PC-3 (cell line): ENCODE measurements around the gene KCNQ1. TPM values are rescaled to one million over a fixed set of nuclear protein-coding genes. Genes with fewer than 3 reads are reported as not detected.

Source experiments
- ATAC-seq: fragments of 200-7000 bp; cut with Tn5 transposase; 2 replicates; pipeline ENCODE4 v1.9.1; 2020; ENCODE audit warnings: mild to moderate bottlenecking, moderate library complexity
- BruUV-seq: library from RNA; stranded (reverse); fragments of 400-500 nt; replicated peaks from 2 replicates; lab custom pipeline; 2021; lab: Mats Ljungman, UMichigan
- CTCF ChIA-PET: fragments of 300-600 bp; sonication (Branson Sonifier 250); formaldehyde crosslinking; loops from one replicate; lab custom pipeline; 2022; ENCODE audit warnings: antibody characterized with exemption; lab: Charles Lee
- POLR2A ChIA-PET: fragments of 300-600 bp; sonication (Branson Sonifier 250); formaldehyde crosslinking; loops from one replicate; lab custom pipeline; 2022; ENCODE audit warnings: antibody characterized with exemption; ENCODE audit not compliant: unreplicated experiment; lab: Charles Lee
- DNase-seq: peaks from one replicate; pipeline ENCODE4 v3.0.0-alpha.2; 2015
- H2AFZ ChIP-seq: fragments of 300-600 bp; sonication (generic); 2 replicates; pipeline ENCODE4 v1.6.0; 2016; ENCODE audit warnings: antibody characterized with exemption, low read length
- H3F3A ChIP-seq: fragments of 300-600 bp; sonication (generic); one replicate; pipeline ENCODE4 v1.6.0; 2017; ENCODE audit warnings: antibody characterized with exemption, low read length, control low read depth, mild to moderate bottlenecking; ENCODE audit not compliant: unreplicated experiment
- H3K27ac ChIP-seq: fragments of 300-600 bp; sonication (generic); 2 replicates; pipeline ENCODE4 v1.5.1; 2016; ENCODE audit warnings: mild to moderate bottlenecking, low read length
- H3K27me3 ChIP-seq: fragments of 300-600 bp; sonication (generic); 2 replicates; pipeline ENCODE4 v1.6.1; 2016; ENCODE audit warnings: low read length, mixed read lengths
- H3K36me3 ChIP-seq: fragments of 300-600 bp; sonication (generic); 2 replicates; pipeline ENCODE4 v1.6.1; 2016; ENCODE audit warnings: low read depth, mixed run types, low read length, mixed read lengths
- H3K4me1 ChIP-seq: fragments of 300-600 bp; sonication (generic); 2 replicates; pipeline ENCODE4 v1.5.1; 2016; ENCODE audit warnings: low read length; ENCODE audit not compliant: insufficient read depth
- H3K4me2 ChIP-seq: fragments of 300-600 bp; sonication (generic); 2 replicates; pipeline ENCODE4 v1.6.0; 2016; ENCODE audit warnings: low read length
- H3K4me3 ChIP-seq: fragments of 300-600 bp; sonication (generic); 2 replicates; pipeline ENCODE4 v1.5.1; 2016; ENCODE audit warnings: mild to moderate bottlenecking, low read length, mixed read lengths
- H3K79me2 ChIP-seq: fragments of 300-600 bp; sonication (generic); 2 replicates; pipeline ENCODE4 v1.6.1; 2017; ENCODE audit warnings: low read length, mixed read lengths
- H3K9ac ChIP-seq: fragments of 300-600 bp; sonication (generic); 2 replicates; pipeline ENCODE4 v1.6.0; 2016; ENCODE audit warnings: mild to moderate bottlenecking, low read length
- H3K9me2 ChIP-seq: fragments of 300-600 bp; sonication (generic); replicated peaks from 2 replicates; pipeline ENCODE4 v1.6.1; 2016; ENCODE audit warnings: mixed run types, low read length, mixed read lengths
- H3K9me3 ChIP-seq: fragments of 300-600 bp; sonication (generic); 2 replicates; pipeline ENCODE4 v1.6.1; 2016; ENCODE audit warnings: low read length, mixed read lengths
- H4K20me1 ChIP-seq: fragments of 300-600 bp; sonication (generic); 2 replicates; pipeline ENCODE4 v1.6.1; 2016; ENCODE audit warnings: low read length, mixed read lengths
- CTCF ChIP-seq: fragments of 300-600 bp; sonication (generic); conservative IDR thresholded peaks from 2 replicates; pipeline ENCODE4 v1.5.1; 2017; ENCODE audit warnings: antibody characterized with exemption, low read depth, mild to moderate bottlenecking, low read length
- EZH2 ChIP-seq: fragments of 300-600 bp; sonication (generic); IDR thresholded peaks from one replicate; pipeline ENCODE4 v1.6.1; 2017; ENCODE audit warnings: antibody characterized with exemption, mild to moderate bottlenecking, low read length; ENCODE audit not compliant: unreplicated experiment
- EZH2phosphoT487 ChIP-seq: fragments of 300-600 bp; sonication (generic); IDR thresholded peaks from 2 replicates; pipeline ENCODE4 v1.6.1; 2018; ENCODE audit warnings: mild to moderate bottlenecking, antibody characterized with exemption, low read length, borderline replicate concordance
- intact Hi-C: fragments of 100-400 bp; cut with micrococcal nuclease; formaldehyde crosslinking; loops from 2 replicates; pipeline ENCODE4 v1.9.0; 2023
- total RNA-seq: library from RNA; depleted of rRNA; stranded (reverse); fragments of >200 nt; gene quantifications from 2 replicates; pipeline ENCODE4 v1.2.3, GENCODE V29; 2014

The KCNQ1 gene
- total RNA-seq, 1 experiment from 2014 or later, result 0.40 TPM

DNA sequence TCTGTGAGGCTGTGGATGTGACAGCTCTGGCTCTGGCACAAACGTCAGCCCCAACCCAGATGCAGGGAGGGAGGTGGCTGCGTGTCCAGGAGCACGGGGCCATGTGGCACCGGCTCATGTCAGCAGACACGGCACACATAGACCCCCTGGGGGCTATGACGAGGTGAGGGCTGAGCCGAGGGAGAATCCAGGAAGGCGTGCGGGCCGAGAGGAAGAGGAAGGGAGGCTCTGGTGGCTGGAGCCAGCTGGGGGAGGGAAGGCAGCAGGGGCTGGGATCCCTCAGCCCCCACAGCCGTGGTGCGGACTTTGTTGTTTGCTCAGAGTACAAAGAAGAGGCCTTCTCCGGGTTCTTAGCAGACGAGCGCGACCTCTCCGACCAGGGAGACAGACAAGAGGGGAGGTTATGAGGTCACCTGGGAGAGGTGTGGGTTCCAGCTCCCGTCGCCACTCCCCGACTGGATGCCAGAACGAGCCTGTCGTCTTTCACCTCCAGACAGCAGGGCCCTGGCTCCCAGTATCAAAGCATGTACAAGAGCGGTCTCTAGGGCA lies 394.7 kb downstream of the KCNQ1 start:
- no peak for DNase-seq
- Histone ChIP-seq H3K9me2 (no peaks in the 10 kb centered on the region), H3K27ac (no peak overlapping the region), H3K4me3 (no peak overlapping the region), H3K79me2 (no peaks in the 10 kb centered on the region), H2AFZ (no peak overlapping the region), H4K20me1 (no peaks in the 10 kb centered on the region), H3K4me1 (peaks cover 13% of the 10 kb centered on the region), H3K9ac (no peak overlapping the region), H3K36me3 (no peaks in the 10 kb centered on the region), H3K27me3 (no peaks in the 10 kb centered on the region), H3K4me2 (no peak overlapping the region), H3F3A (no peaks in the 10 kb centered on the region), H3K9me3 (no peaks in the 10 kb centered on the region)
- ChIA-PET POLR2A (no interaction called here), CTCF (no interaction called here)
- intact Hi-C loops, result no loop called here
- no TSS peak for BruUV-seq
- TF ChIP-seq EZH2, result no peak
- no peak for TF ChIP-seq EZH2phosphoT487
- TF ChIP-seq CTCF, result no peak
- ATAC-seq, result no peak

GRCh38 chr11:2841411-2842190 lies 396.8 kb downstream of the KCNQ1 start:
- intact Hi-C loops, result no loop called here
- Histone ChIP-seq H3K36me3 (no peaks in the 10 kb centered on the region), H3K9me3 (no peaks in the 10 kb centered on the region), H3K79me2 (no peaks in the 10 kb centered on the region), H3K27me3 (no peaks in the 10 kb centered on the region), H3K4me1 (peaks cover 14% of the 10 kb centered on the region), H3F3A (no peaks in the 10 kb centered on the region), H4K20me1 (no peaks in the 10 kb centered on the region), H3K4me3 (no peak overlapping the region), H3K9ac (no peak overlapping the region), H2AFZ (no peak overlapping the region), H3K27ac (no peak overlapping the region), H3K9me2 (no peaks in the 10 kb centered on the region), H3K4me2 (no peak overlapping the region)
- POLR2A ChIA-PET, result no interaction called here
- no peak for TF ChIP-seq CTCF
- TF ChIP-seq EZH2, result no peak
- no peak for TF ChIP-seq EZH2phosphoT487
- no TSS peak for BruUV-seq
- no peak for DNase-seq
- CTCF ChIA-PET, result no interaction called here
- ATAC-seq, result no peak

GRCh38 chr11:2842876-2843275 lies 398.1 kb downstream of the KCNQ1 start:
- no peaks in the 10 kb centered on the region for H3K9me2 ChIP-seq
- no peaks in the 10 kb centered on the region for H3K27me3 ChIP-seq
- H3K4me3 ChIP-seq, result no peak overlapping the region
- no peak overlapping the region for H3K4me2 ChIP-seq
- peaks cover 14% of the 10 kb centered on the region for H3K4me1 ChIP-seq
- POLR2A ChIA-PET, result no interaction called here
- TF ChIP-seq EZH2phosphoT487, result no peak
- no peak for TF ChIP-seq EZH2
- no peak for TF ChIP-seq CTCF
- CTCF ChIA-PET, result interaction anchor here (0.6 kb wide), 1 partner anchor 251 kb away, joined by 3 read pairs; no protein-coding TSS in a partner anchor
- BruUV-seq, result no TSS peak
- H3K9me3 ChIP-seq, result no peaks in the 10 kb centered on the region
- no peak overlapping the region for H2AFZ ChIP-seq
- no peaks in the 10 kb centered on the region for H3K79me2 ChIP-seq
- no peak for ATAC-seq
- no peaks in the 10 kb centered on the region for H4K20me1 ChIP-seq
- H3K36me3 ChIP-seq, result no peaks in the 10 kb centered on the region
- intact Hi-C loops, result no loop called here
- H3K9ac ChIP-seq, result no peak overlapping the region
- no peaks in the 10 kb centered on the region for H3F3A ChIP-seq
- H3K27ac ChIP-seq, result no peak overlapping the region
- no peak for DNase-seq
